IMR-90 (cell line): ENCODE data around the gene FAM149B1. TPM values are rescaled to one million over a fixed set of nuclear protein-coding genes. Genes with fewer than 3 reads are reported as not detected.

Experiments used
- ATAC-seq: fragments of 200-7000 bp; cut with Tn5 transposase; 2 replicates; pipeline ENCODE4 v1.9.1; 2020; ENCODE audit warnings: low read depth, mild to moderate bottlenecking, moderate library complexity
- BruUV-seq: library from RNA; stranded (reverse); fragments of 400-500 nt; replicated peaks from 2 replicates; lab custom pipeline; 2021; lab: Mats Ljungman, UMichigan
- CTCF ChIA-PET: fragments of 300-600 bp; formaldehyde crosslinking; extraction: SDS; loops from one replicate; lab custom pipeline; 2021; ENCODE audit warnings: antibody characterized with exemption; lab: Yijun Ruan, JAX
- POLR2A ChIA-PET: fragments of 300-600 bp; sonication (Branson Sonifier 250); formaldehyde crosslinking; loops from one replicate; lab custom pipeline; 2022; ENCODE audit warnings: antibody characterized with exemption; ENCODE audit not compliant: unreplicated experiment; lab: Charles Lee
- DNase-seq: peaks from one replicate; pipeline ENCODE4 v3.0.0; 2013
- H2AFZ ChIP-seq: replicated peaks from 2 replicates; pipeline ENCODE3; 2013; ENCODE audit warnings: low read length, mild to moderate bottlenecking; ENCODE audit not compliant: poor library complexity
- H2AK5ac ChIP-seq: 2 replicates; pipeline ENCODE4 v1.6.1; 2013; ENCODE audit warnings: low read depth, low read length, inconsistent platforms
- H2AK9ac ChIP-seq: replicated peaks from 2 replicates; pipeline ENCODE3; 2013; ENCODE audit warnings: mild to moderate bottlenecking, low read depth, low read length, moderate library complexity; ENCODE audit not compliant: poor library complexity
- H2BK120ac ChIP-seq: 2 replicates; pipeline ENCODE4 v1.6.1; 2013; ENCODE audit warnings: low read depth, low read length, inconsistent platforms
- H2BK15ac ChIP-seq: 3 replicates; pipeline ENCODE4 v1.6.1; 2013; ENCODE audit warnings: low read depth, low read length, inconsistent platforms
- H2BK20ac ChIP-seq: 2 replicates; pipeline ENCODE4 v1.6.1; 2013; ENCODE audit warnings: low read depth, mild to moderate bottlenecking, inconsistent platforms, low read length, moderate library complexity
- H2BK5ac ChIP-seq: 2 replicates; pipeline ENCODE4 v1.6.1; 2013; ENCODE audit warnings: mild to moderate bottlenecking, low read depth, low read length, inconsistent platforms; ENCODE audit not compliant: poor library complexity, severe bottlenecking
- H3K14ac ChIP-seq: replicated peaks from 2 replicates; pipeline ENCODE4 v1.6.1; 2013; ENCODE audit warnings: low read depth, low read length, inconsistent platforms
- H3K18ac ChIP-seq: 2 replicates; pipeline ENCODE4 v1.6.1; 2013; ENCODE audit warnings: low read depth, low read length, control low read depth
- H3K23ac ChIP-seq: 2 replicates; pipeline ENCODE4 v1.6.1; 2013; ENCODE audit warnings: low read depth, low read length, inconsistent platforms
- H3K27ac ChIP-seq: 2 replicates; pipeline ENCODE4 v1.5.1; 2013; ENCODE audit warnings: mild to moderate bottlenecking, control low read depth, low read length; ENCODE audit not compliant: insufficient read depth
- H3K27me3 ChIP-seq: 2 replicates; pipeline ENCODE4 v1.6.1; 2013; ENCODE audit warnings: low read length; ENCODE audit not compliant: control insufficient read depth, insufficient read depth
- H3K36me3 ChIP-seq: 2 replicates; pipeline ENCODE4 v1.6.1; 2013; ENCODE audit warnings: low read length, mixed read lengths; ENCODE audit not compliant: control insufficient read depth, insufficient read depth
- H3K4ac ChIP-seq: 2 replicates; pipeline ENCODE4 v1.6.1; 2013; ENCODE audit warnings: low read depth, low read length, inconsistent platforms
- H3K4me1 ChIP-seq: 2 replicates; pipeline ENCODE4 v1.6.1; 2013; ENCODE audit warnings: low read length, mixed read lengths; ENCODE audit not compliant: control insufficient read depth, insufficient read depth
- H3K4me2 ChIP-seq: 2 replicates; pipeline ENCODE4 v1.6.1; 2013; ENCODE audit warnings: low read depth, mild to moderate bottlenecking, control low read depth, low read length, moderate library complexity
- H3K4me3 ChIP-seq: 2 replicates; pipeline ENCODE4 v1.5.1; 2013; ENCODE audit warnings: low read depth, mild to moderate bottlenecking, control low read depth, low read length, moderate library complexity; ENCODE audit not compliant: insufficient read depth
- H3K56ac ChIP-seq: 2 replicates; pipeline ENCODE4 v1.6.1; 2013; ENCODE audit warnings: low read length, inconsistent platforms; ENCODE audit not compliant: insufficient read depth; ENCODE audit errors: extremely low read depth
- H3K79me1 ChIP-seq, 2 experiments: 2 replicates each; pipeline ENCODE4 v1.6.1; 2013; ENCODE audit warnings: low read length in 2 of 2, inconsistent platforms in 1 of 2, low read depth in 1 of 2
- H3K9ac ChIP-seq: 2 replicates; pipeline ENCODE4 v1.6.1; 2013; ENCODE audit warnings: low read depth, low read length, control low read depth
- H3K9me1 ChIP-seq: 2 replicates; pipeline ENCODE4 v1.6.1; 2013; ENCODE audit warnings: low read length, inconsistent platforms; ENCODE audit not compliant: insufficient read depth
- H3K9me3 ChIP-seq: 2 replicates; pipeline ENCODE4 v1.6.1; 2013; ENCODE audit warnings: low read length; ENCODE audit not compliant: control insufficient read depth, insufficient read depth
- H4K20me1 ChIP-seq: 2 replicates; pipeline ENCODE4 v1.6.1; 2013; ENCODE audit warnings: low read length, inconsistent platforms; ENCODE audit not compliant: insufficient read depth
- H4K5ac ChIP-seq: 2 replicates; pipeline ENCODE4 v1.6.1; 2013; ENCODE audit warnings: mild to moderate bottlenecking, low read depth, low read length, control low read depth
- H4K8ac ChIP-seq, 2 experiments: 2 replicates each; pipeline ENCODE4 v1.6.1; 2013; ENCODE audit warnings: low read depth in 2 of 2, low read length in 2 of 2, control low read depth in 1 of 2, inconsistent platforms in 1 of 2
- H4K91ac ChIP-seq: 2 replicates; pipeline ENCODE4 v1.6.1; 2013; ENCODE audit warnings: low read depth, low read length, inconsistent platforms; ENCODE audit not compliant: insufficient read depth
- RAD21 ChIP-seq: IDR thresholded peaks from 2 replicates; pipeline ENCODE4 v1.6.1; 2012; ENCODE audit warnings: low read length, improper control_type of control experiment
- SMC3 ChIP-seq: fragments of 150-350 bp; IDR thresholded peaks from 2 replicates; pipeline ENCODE4 v1.6.1; 2016; ENCODE audit warnings: low read depth, mild to moderate bottlenecking, antibody characterized with exemption, low read length, moderate library complexity
- WGBS, 2 experiments: methylation state at CpG; one replicate each; pipeline versions ENCODE4 v1.1.5 to v1.1.7; 2013; ENCODE audit warnings: missing lambda C conversion rate in 2 of 2; ENCODE audit not compliant: insufficient read length in 1 of 2; ENCODE audit errors: extremely low coverage in 2 of 2; 5-methylcytosine and 5-hydroxymethylcytosine counted together
- dilution Hi-C: fragments of 300-500 bp; cut with HindIII; formaldehyde crosslinking; loops from one replicate; pipeline ENCODE4 v1.14.3; 2018; ENCODE audit warnings: low sequenced_read_pairs; ENCODE audit not compliant: unreplicated experiment
- in situ Hi-C: fragments of 300-500 bp; cut with MboI; formaldehyde crosslinking; loops from 3 replicates; pipeline ENCODE4 v1.14.3; 2019; ENCODE audit warnings: low sequenced_read_pairs, inconsistent platforms, mixed read lengths
- intact Hi-C: fragments of 100-400 bp; cut with micrococcal nuclease; formaldehyde crosslinking; loops from 2 replicates; pipeline ENCODE4 v1.10.0; 2022
- polyA plus RNA-seq, 3 experiments: library from polyadenylated mRNA; depleted of rRNA; stranded (reverse); fragments of >200 nt; gene quantifications; 2 replicates each; pipeline ENCODE4 v1.2.3, GENCODE V29; 2012; ENCODE audit warnings: low replicate concordance in 1 of 3
- total RNA-seq: library from RNA; depleted of rRNA; stranded (reverse); fragments of >200 nt; gene quantifications from 2 replicates; pipeline ENCODE4 v1.2.3, GENCODE V29; 2012

Gene FAM149B1
- total and polyA plus RNA-seq, 2 of the 4 experiments (the other 2 are of a cell fraction): 21.7 to 28.3 TPM

DNA sequence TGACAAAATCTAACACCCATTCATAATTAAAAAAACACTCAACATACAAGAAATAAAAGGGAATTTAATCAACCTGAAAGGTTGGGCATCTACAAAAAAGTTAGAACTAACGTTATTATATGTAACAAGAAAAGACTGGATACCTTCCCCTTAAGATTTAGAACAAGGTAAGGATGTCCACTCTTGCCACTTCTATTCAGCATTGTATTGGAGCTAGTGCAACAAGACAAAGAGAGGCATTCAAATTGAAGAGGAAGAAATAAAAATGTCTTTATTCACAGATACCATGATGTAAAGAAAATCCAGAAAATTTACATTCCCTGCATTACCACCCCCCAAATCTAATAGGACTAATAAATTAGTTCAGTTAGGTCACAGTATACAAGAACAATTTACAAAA is 18.3 kb downstream of the FAM149B1 start:
- Histone ChIP-seq H2BK5ac (no peak overlapping the region), H3K27ac (no peak overlapping the region), H2BK20ac (no peak overlapping the region), H4K20me1 (no peaks in the 10 kb centered on the region), H3K9ac (no peak overlapping the region), H3K27me3 (no peaks in the 10 kb centered on the region), H2BK15ac (no peak overlapping the region), H2AK9ac (no peak overlapping the region), H2BK120ac (no peak overlapping the region), H2AFZ (no peak overlapping the region), H3K18ac (no peak overlapping the region), H2AK5ac (no peak overlapping the region), H3K9me3 (no peaks in the 10 kb centered on the region), H3K56ac (no peak overlapping the region), H3K4me3 (no peak overlapping the region), H4K5ac (no peak overlapping the region), H3K4ac (no peak overlapping the region), H3K79me1 (peaks cover 0 to 7% of the 10 kb centered on the region in 2 experiments; a peak in 1 of 4 replicates), H3K14ac (no peak overlapping the region), H3K4me1 (no peaks in the 10 kb centered on the region; the same call in 1 of the 2 replicates), H3K9me1 (0 out of 2 replicates have a peak, but pooled peaks cover 2% of the 10 kb centered on the region), H4K91ac (no peak overlapping the region), H3K4me2 (no peak overlapping the region), H4K8ac (no peak overlapping the region), H3K23ac (no peak overlapping the region), H3K36me3 (peaks cover 11% of the 10 kb centered on the region)
- in situ Hi-C loops: no loop called here
- ChIA-PET CTCF (no interaction called here), POLR2A (no interaction called here)
- ATAC-seq (no peak), DNase-seq (no peak)
- WGBS, 2 experiments: no CpG with 5 or more reads among the region's 1 CpG
- intact Hi-C loops: no loop called here
- dilution Hi-C loops: no loop called here
- no TSS peak for BruUV-seq
- TF ChIP-seq SMC3: no peak
- TF ChIP-seq RAD21: no peak
